Mucosa of descending colon (tissue), 3 donors: ENCODE results near the gene CFAP61. TPM values are rescaled to one million over a fixed set of nuclear protein-coding genes. Genes with fewer than 3 reads are reported as not detected.

Experiments
- ATAC-seq: fragments of 200-7000 bp; cut with Tn5 transposase; one replicate; pipeline ENCODE4 v1.9.1; 2020; ENCODE audit warnings: mild to moderate bottlenecking, moderate library complexity
- DNase-seq, 3 donors: peaks; one replicate each; pipeline ENCODE4 v3.0.0-alpha.2; 2020
- H3K36me3 ChIP-seq: fragments of 200-600 bp; one replicate; pipeline ENCODE4 v1.8.0; 2021; ENCODE audit warnings: low read depth, mild to moderate bottlenecking
- H3K4me1 ChIP-seq: fragments of 200-600 bp; one replicate; pipeline ENCODE4 v1.8.0; 2021; ENCODE audit warnings: low read depth, mild to moderate bottlenecking
- H3K4me3 ChIP-seq: fragments of 200-600 bp; one replicate; pipeline ENCODE4 v1.8.0; 2021; ENCODE audit warnings: mild to moderate bottlenecking
- H3K9me3 ChIP-seq: fragments of 200-600 bp; one replicate; pipeline ENCODE4 v1.8.0; 2021; ENCODE audit warnings: mild to moderate bottlenecking
- CTCF ChIP-seq: fragments of 200-600 bp; IDR thresholded peaks from one replicate; pipeline ENCODE4 v1.8.0; 2022; ENCODE audit warnings: antibody characterized with exemption, mild to moderate bottlenecking
- intact Hi-C, 2 donors: fragments of 100-400 bp; cut with DNase I in 1 of 2; cut with micrococcal nuclease in 1 of 2; formaldehyde crosslinking; loops; one replicate each; pipeline versions ENCODE4 v1.11.0 to v1.11.1; 2022; cut with DNase I, micrococcal nuclease
- total RNA-seq, 3 donors: library from RNA; stranded (reverse); fragmentation: NEBNext Ultra II Directional in 2 of 3; extraction: Animal tissue kit (Norgen Biotek cat#: 25700) in 2 of 3; gene quantifications; one replicate each; pipeline versions ENCODE4 v1.2.1 to v1.2.4, GENCODE V29; 2021 to 2023
- donor health status: DM: no; HTN: no; CAD: no; lungs with moderate emphysema.
- donor health status: DM: no; HTN: no; CAD: no.
- donor health status: DM: no; HTN: yes; CAD: no.

The CFAP61 gene
- total RNA-seq, 3 donors from 2014 or later = 0.35 to 0.79 TPM; not detected in 1

GRCh38 chr20:20225325-20226043, 173.2 kb downstream of the CFAP61 start:
- no peak for TF ChIP-seq CTCF
- Histone ChIP-seq H3K9me3 (no peaks in the 10 kb centered on the region), H3K4me1 (no peaks in the 10 kb centered on the region), H3K36me3 (no peaks in the 10 kb centered on the region), H3K4me3 (no peak overlapping the region)
- intact Hi-C loops = no loop called here
- DNase-seq (no peak), ATAC-seq (peak; percentile 68)

- H3K4me1 ChIP-seq = no peaks in the 10 kb centered on the region
- H3K9me3 ChIP-seq = no peaks in the 10 kb centered on the region
- TF ChIP-seq CTCF = no peak
- intact Hi-C loops = no loop called here
- DNase-seq (no peak), ATAC-seq (no peak)
- H3K36me3 ChIP-seq = no peaks in the 10 kb centered on the region
- no peak overlapping the region for H3K4me3 ChIP-seq
These were observed 174.2 kb downstream of the CFAP61 start for GRCh38 chr20:20226554-20226953.

GRCh38 chr20:20227013-20227571, 174.8 kb downstream of the CFAP61 start:
- DNase-seq (no peak), ATAC-seq (no peak)
- no peak overlapping the region for H3K4me3 ChIP-seq
- TF ChIP-seq CTCF = no peak
- no peaks in the 10 kb centered on the region for H3K4me1 ChIP-seq
- no peaks in the 10 kb centered on the region for H3K36me3 ChIP-seq
- intact Hi-C loops = no loop called here
- H3K9me3 ChIP-seq = no peaks in the 10 kb centered on the region

- H3K4me1 ChIP-seq = no peaks in the 10 kb centered on the region
- intact Hi-C loops = no loop called here
- H3K9me3 ChIP-seq = no peaks in the 10 kb centered on the region
- no peak overlapping the region for H3K4me3 ChIP-seq
- no peaks in the 10 kb centered on the region for H3K36me3 ChIP-seq
- no peak for ATAC-seq
- TF ChIP-seq CTCF = no peak
- DNase-seq = no peak
These were observed 176.0 kb downstream of the CFAP61 start for GRCh38 chr20:20228351-20228750.

- no peaks in the 10 kb centered on the region for H3K4me1 ChIP-seq
- no peak for DNase-seq
- no peak for ATAC-seq
- no peak for TF ChIP-seq CTCF
- no peaks in the 10 kb centered on the region for H3K9me3 ChIP-seq
- no peaks in the 10 kb centered on the region for H3K36me3 ChIP-seq
- no peak overlapping the region for H3K4me3 ChIP-seq
- intact Hi-C loops = no loop called here
These were observed 177.3 kb downstream of the CFAP61 start for GRCh38 chr20:20229595-20229994.
